H9 (cell line): Measurements from ENCODE around the gene TBC1D8. TPM values are rescaled to one million over a fixed set of nuclear protein-coding genes. Genes with fewer than 3 reads are reported as not detected.

Experiments
- DNase-seq: peaks from one replicate; pipeline ENCODE4 v3.0.0-alpha.2; 2017
- H2AFZ ChIP-seq: one replicate; pipeline ENCODE4 v1.6.1; 2013; ENCODE audit warnings: mild to moderate bottlenecking, low read length, control low read depth, moderate library complexity
- H2AK5ac ChIP-seq: 2 replicates; pipeline ENCODE4 v1.6.1; 2013; ENCODE audit warnings: low read length, control low read depth, mixed read lengths; ENCODE audit not compliant: insufficient read length
- H2BK120ac ChIP-seq: one replicate; pipeline ENCODE4 v1.6.1; 2013; ENCODE audit warnings: low read depth, mild to moderate bottlenecking, low read length, control low read depth, inconsistent platforms; ENCODE audit not compliant: poor library complexity, severe bottlenecking
- H2BK12ac ChIP-seq: 2 replicates; pipeline ENCODE4 v1.6.1; 2013; ENCODE audit warnings: low read length, control low read depth, mixed read lengths, low read depth; ENCODE audit not compliant: insufficient read length
- H2BK15ac ChIP-seq: 2 replicates; pipeline ENCODE4 v1.6.1; 2013; ENCODE audit warnings: low read depth, low read length, control low read depth
- H2BK20ac ChIP-seq: one replicate; pipeline ENCODE4 v1.6.1; 2013; ENCODE audit warnings: low read depth, mild to moderate bottlenecking, low read length, control low read depth, inconsistent platforms; ENCODE audit not compliant: poor library complexity, severe bottlenecking
- H2BK5ac ChIP-seq: 2 replicates; pipeline ENCODE4 v1.6.1; 2013; ENCODE audit warnings: low read length, control low read depth, mixed read lengths; ENCODE audit not compliant: insufficient read length
- H3K14ac ChIP-seq: 2 replicates; pipeline ENCODE4 v1.6.1; 2013; ENCODE audit warnings: low read length, control low read depth; ENCODE audit not compliant: insufficient read depth
- H3K18ac ChIP-seq: 2 replicates; pipeline ENCODE4 v1.6.1; 2013; ENCODE audit warnings: low read depth, mild to moderate bottlenecking, mixed read lengths, low read length, control low read depth; ENCODE audit not compliant: insufficient read length
- H3K23ac ChIP-seq: 2 replicates; pipeline ENCODE4 v1.6.1; 2013; ENCODE audit warnings: low read length, control low read depth, mixed read lengths, low read depth; ENCODE audit not compliant: insufficient read length
- H3K23me2 ChIP-seq: 2 replicates; pipeline ENCODE4 v1.6.1; 2013; ENCODE audit warnings: low read depth, mild to moderate bottlenecking, mixed read lengths, low read length, control low read depth; ENCODE audit not compliant: insufficient read length, poor library complexity, severe bottlenecking
- H3K27ac ChIP-seq: 2 replicates; pipeline ENCODE4 v1.5.1; 2013; ENCODE audit warnings: low read length, control low read depth, mixed read lengths, low read depth; ENCODE audit not compliant: insufficient read length
- H3K27me3 ChIP-seq: 2 replicates; pipeline ENCODE4 v1.6.1; 2013; ENCODE audit warnings: low read length, control low read depth, inconsistent platforms; ENCODE audit not compliant: insufficient read depth
- H3K4ac ChIP-seq: 2 replicates; pipeline ENCODE4 v1.6.1; 2013; ENCODE audit warnings: low read depth, mild to moderate bottlenecking, control low read depth, inconsistent platforms, low read length, moderate library complexity
- H3K4me1 ChIP-seq: 2 replicates; pipeline ENCODE4 v1.6.1; 2013; ENCODE audit warnings: low read length, control low read depth, inconsistent platforms; ENCODE audit not compliant: insufficient read depth
- H3K4me2 ChIP-seq: 2 replicates; pipeline ENCODE4 v1.6.1; 2013; ENCODE audit warnings: low read length, control low read depth, mixed read lengths; ENCODE audit not compliant: insufficient read length, insufficient read depth
- H3K56ac ChIP-seq: 2 replicates; pipeline ENCODE4 v1.6.1; 2013; ENCODE audit warnings: low read depth, mild to moderate bottlenecking, mixed read lengths, low read length, control low read depth; ENCODE audit not compliant: insufficient read length
- H3K79me1 ChIP-seq: 2 replicates; pipeline ENCODE4 v1.6.1; 2013; ENCODE audit warnings: low read depth, mild to moderate bottlenecking, moderate library complexity, low read length, control low read depth, inconsistent platforms; ENCODE audit not compliant: insufficient read depth, poor library complexity, severe bottlenecking
- H3K79me2 ChIP-seq: 2 replicates; pipeline ENCODE4 v1.6.1; 2013; ENCODE audit warnings: low read length, control low read depth, inconsistent platforms; ENCODE audit not compliant: insufficient read depth
- H3K9ac ChIP-seq: 2 replicates; pipeline ENCODE4 v1.6.1; 2013; ENCODE audit warnings: low read length, control low read depth, mixed read lengths; ENCODE audit not compliant: insufficient read length; ENCODE audit errors: extremely low read depth
- H3K9me3 ChIP-seq: one replicate; pipeline ENCODE4 v1.6.1; 2013; ENCODE audit warnings: low read depth, low read length, inconsistent platforms; ENCODE audit not compliant: control insufficient read depth
- H3T11ph ChIP-seq: one replicate; pipeline ENCODE4 v1.6.1; 2013; ENCODE audit warnings: mild to moderate bottlenecking, low read length, control low read depth, inconsistent platforms
- H4K20me1 ChIP-seq: one replicate; pipeline ENCODE4 v1.6.1; 2013; ENCODE audit not compliant: control insufficient read depth, insufficient read length, insufficient read depth
- H4K5ac ChIP-seq: 2 replicates; pipeline ENCODE4 v1.6.1; 2013; ENCODE audit warnings: low read depth, mild to moderate bottlenecking, mixed read lengths, low read length, control low read depth; ENCODE audit not compliant: insufficient read length
- H4K8ac ChIP-seq: replicated peaks from 2 replicates; pipeline ENCODE4 v1.6.1; 2013; ENCODE audit warnings: low read length, control low read depth, mixed read lengths, low read depth; ENCODE audit not compliant: insufficient read length
- H4K91ac ChIP-seq: 2 replicates; pipeline ENCODE4 v1.6.1; 2013; ENCODE audit warnings: low read depth, mild to moderate bottlenecking, moderate library complexity, mixed read lengths, low read length, control low read depth; ENCODE audit not compliant: insufficient read length
- H3K27ac Mint-ChIP-seq, 3 experiments: 2 replicates in 2 of 3; 3 replicates in 1 of 3; pipeline ENCODE4 v1.8.0; 2020 to 2021; ENCODE audit warnings: mixed read lengths in 3 of 3, mild to moderate bottlenecking in 1 of 3, moderate library complexity in 1 of 3
- H3K27me3 Mint-ChIP-seq: 2 replicates; pipeline ENCODE4 v1.8.0; 2021; ENCODE audit warnings: low read depth, mild to moderate bottlenecking, moderate library complexity, mixed read lengths
- H3K36me3 Mint-ChIP-seq, 3 experiments: 2 replicates in 2 of 3; 3 replicates in 1 of 3; pipeline ENCODE4 v1.8.0; 2020 to 2021; ENCODE audit warnings: low read depth in 3 of 3, mixed read lengths in 3 of 3; ENCODE audit not compliant: insufficient read depth in 1 of 3
- H3K4me1 Mint-ChIP-seq, 2 experiments: 2 replicates each; pipeline ENCODE4 v1.8.0; 2020; ENCODE audit warnings: mixed read lengths in 2 of 2
- H3K4me3 Mint-ChIP-seq, 2 experiments: 2 replicates in 1 of 2; 3 replicates in 1 of 2; pipeline ENCODE4 v1.8.0; 2020 to 2021; ENCODE audit warnings: mild to moderate bottlenecking in 2 of 2, mixed read lengths in 2 of 2, moderate library complexity in 1 of 2
- H3K9me3 Mint-ChIP-seq, 2 experiments: 2 replicates in 1 of 2; 3 replicates in 1 of 2; pipeline ENCODE4 v1.8.0; 2020; ENCODE audit warnings: mild to moderate bottlenecking in 2 of 2, mixed read lengths in 2 of 2, moderate library complexity in 1 of 2
- whole genome bisulfite sequencing: extraction: QIAGEN DNeasy Blood & Tissue Kit; methylation state at CpG from one replicate; pipeline ENCODE4 v1.1.7; 2013; ENCODE audit warnings: missing lambda C conversion rate, low lambda C conversion rate, mixed read lengths; ENCODE audit not compliant: insufficient read length; ENCODE audit errors: extremely low coverage; 5-methylcytosine and 5-hydroxymethylcytosine counted together
- total RNA-seq: library from RNA; stranded (reverse); gene quantifications from 2 replicates; pipeline ENCODE4 v1.2.1, GENCODE V29; 2021
- TF ChIP-seq, protein P1 (sequence below): fragments of 200-600 bp; sonication (generic); conservative IDR thresholded peaks from 3 replicates; pipeline ENCODE4 v1.8.0; 2021; ENCODE audit warnings: antibody characterized with exemption, mild to moderate bottlenecking

The TBC1D8 gene
- total RNA-seq, 1 experiment from 2014 or later, result 16.6 TPM

DNA sequence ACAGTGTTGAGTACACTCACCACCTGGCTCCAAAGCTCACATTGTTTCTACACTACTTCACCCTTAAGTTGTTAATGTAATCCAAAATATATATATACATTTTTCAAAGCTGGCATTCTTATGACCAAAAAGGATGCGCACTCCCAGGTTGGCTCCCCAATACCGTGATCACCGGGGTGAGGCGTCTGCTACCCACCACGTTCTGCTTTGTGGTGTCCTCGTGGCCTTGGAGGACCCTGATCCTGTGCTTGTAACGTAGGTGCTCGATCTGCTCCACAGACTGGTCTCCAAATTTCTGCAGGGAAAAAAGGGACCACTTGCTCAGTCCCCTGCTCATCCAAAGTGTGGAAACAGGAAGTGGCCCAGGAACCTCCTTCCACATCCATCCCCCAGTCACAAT lies 123.3 kb downstream of the TBC1D8 start:
- Histone ChIP-seq H3K18ac (no peak overlapping the region), H4K20me1 (no peaks in the 10 kb centered on the region), H2BK5ac (no peak overlapping the region), H4K8ac (no peak overlapping the region), H2BK20ac (no peak overlapping the region), H3K23ac (no peak overlapping the region), H3K79me2 (no peaks in the 10 kb centered on the region), H3K27me3 (no peaks in the 10 kb centered on the region), H3K9ac (no peak overlapping the region), H3K9me3 (no peaks in the 10 kb centered on the region), H3K4me2 (no peak overlapping the region), H4K5ac (no peak overlapping the region), H3K14ac (no peak overlapping the region), H2BK120ac (no peak overlapping the region), H3K79me1 (no peaks in the 10 kb centered on the region), H3K56ac (no peak overlapping the region), H2AFZ (no peak overlapping the region), H2BK12ac (no peak overlapping the region), H3K4me1 (no peaks in the 10 kb centered on the region), H3K4ac (no peak overlapping the region), H3K23me2 (no peaks in the 10 kb centered on the region), H4K91ac (no peak overlapping the region), H3T11ph (no peak overlapping the region), H2BK15ac (no peak overlapping the region), H3K27ac (no peak overlapping the region), H2AK5ac (no peak overlapping the region)
- H3K27me3 Mint-ChIP-seq, result no peaks in the 10 kb centered on the region
- TF ChIP-seq, protein P1, sequence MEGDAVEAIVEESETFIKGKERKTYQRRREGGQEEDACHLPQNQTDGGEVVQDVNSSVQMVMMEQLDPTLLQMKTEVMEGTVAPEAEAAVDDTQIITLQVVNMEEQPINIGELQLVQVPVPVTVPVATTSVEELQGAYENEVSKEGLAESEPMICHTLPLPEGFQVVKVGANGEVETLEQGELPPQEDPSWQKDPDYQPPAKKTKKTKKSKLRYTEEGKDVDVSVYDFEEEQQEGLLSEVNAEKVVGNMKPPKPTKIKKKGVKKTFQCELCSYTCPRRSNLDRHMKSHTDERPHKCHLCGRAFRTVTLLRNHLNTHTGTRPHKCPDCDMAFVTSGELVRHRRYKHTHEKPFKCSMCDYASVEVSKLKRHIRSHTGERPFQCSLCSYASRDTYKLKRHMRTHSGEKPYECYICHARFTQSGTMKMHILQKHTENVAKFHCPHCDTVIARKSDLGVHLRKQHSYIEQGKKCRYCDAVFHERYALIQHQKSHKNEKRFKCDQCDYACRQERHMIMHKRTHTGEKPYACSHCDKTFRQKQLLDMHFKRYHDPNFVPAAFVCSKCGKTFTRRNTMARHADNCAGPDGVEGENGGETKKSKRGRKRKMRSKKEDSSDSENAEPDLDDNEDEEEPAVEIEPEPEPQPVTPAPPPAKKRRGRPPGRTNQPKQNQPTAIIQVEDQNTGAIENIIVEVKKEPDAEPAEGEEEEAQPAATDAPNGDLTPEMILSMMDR, result no peak
- no peak overlapping the region for H3K4me3 Mint-ChIP-seq
- WGBS, result no CpG with 5 or more reads among the region's 8 CpGs
- peaks cover 0 to 6% of the 10 kb centered on the region in 2 experiments; a peak in 1 of 5 replicates for H3K9me3 Mint-ChIP-seq
- DNase-seq, result no peak
- H3K4me1 Mint-ChIP-seq, result peaks cover 14 to 20% of the 10 kb centered on the region in 2 experiments
- peaks cover 15 to 41% (median 40%) of the 10 kb centered on the region in 3 experiments for H3K36me3 Mint-ChIP-seq
- H3K27ac Mint-ChIP-seq, result 0 out of 7 replicates have a peak overlapping the region, but pooled peaks of 1 of the 3 experiments have one; percentile 35
